ENCODE data around the gene TRIM66.
A peak's percentile ranks its signal among the peaks of the same experiment; 100 is the strongest.
"Not testable (repeated sequence)": the region's sequence is repeated elsewhere in the genome, so short reads cannot be mapped to it uniquely, and the experiment has no call there.

Gene TRIM66

GRCh38 chr11:8690374-8691342, 8.2 kb upstream of the TRIM66 start:
- no peak for DNase-seq

- no peak for DNase-seq
Observed at GRCh38 chr11:8689726-8690255, 7.3 kb upstream of the TRIM66 start.

- DNase-seq, result peak; percentile 95
Observed at GRCh38 chr11:8688414-8689362, 6.2 kb upstream of the TRIM66 start.

GRCh38 chr11:8686325-8686724, 3.9 kb upstream of the TRIM66 start:
- no peak for DNase-seq

- no peak for DNase-seq
Observed at GRCh38 chr11:8685820-8686219, 3.4 kb upstream of the TRIM66 start.

- DNase-seq, result no peak
Observed at GRCh38 chr11:8685306-8685705, 2.8 kb upstream of the TRIM66 start.

GRCh38 chr11:8684600-8685290, 2.3 kb upstream of the TRIM66 start:
- DNase-seq, result no peak

- no peak for DNase-seq
Observed at GRCh38 chr11:8683115-8683807, 796 bp upstream of the TRIM66 start.

GRCh38 chr11:8681837-8682302, 595 bp downstream of the TRIM66 start:
- DNase-seq, result no peak

- no peak for DNase-seq
Observed at GRCh38 chr11:8679006-8679405, 3.5 kb downstream of the TRIM66 start.

GRCh38 chr11:8676458-8676857, 6.0 kb downstream of the TRIM66 start:
- no peak for DNase-seq

- no peak for DNase-seq
Observed at GRCh38 chr11:8674859-8675258, 7.6 kb downstream of the TRIM66 start.

GRCh38 chr11:8672346-8672745, 10.1 kb downstream of the TRIM66 start:
- DNase-seq, result no peak

GRCh38 chr11:8671651-8672062, 10.8 kb downstream of the TRIM66 start:
- DNase-seq, result no peak

- no peak for DNase-seq
Observed at GRCh38 chr11:8671193-8671612, 11.3 kb downstream of the TRIM66 start.

GRCh38 chr11:8670081-8670480, 12.4 kb downstream of the TRIM66 start:
- not testable (repeated sequence) for DNase-seq

GRCh38 chr11:8665222-8665621, 17.2 kb downstream of the TRIM66 start:
- no peak for DNase-seq

GRCh38 chr11:8661001-8661795, 21.3 kb downstream of the TRIM66 start:
- DNase-seq, result no peak

GRCh38 chr11:8658321-8659057, 24.0 kb downstream of the TRIM66 start:
- DNase-seq, result no peak

- no peak for DNase-seq
Observed at GRCh38 chr11:8656291-8656690, 26.2 kb downstream of the TRIM66 start.
